WERI-Rb-1 (cell line): ENCODE results near the gene SULT1C3.

Source experiments
- DNase-seq: peaks from one replicate; pipeline ENCODE4 v3.0.0-alpha.2; 2020
- H3K27ac ChIP-seq: fragments of 250-450 bp; sonication (Bioruptor Pico); 2 replicates; pipeline ENCODE4 v1.5.1; 2020; ENCODE audit warnings: mild to moderate bottlenecking, moderate library complexity
- H3K27me3 ChIP-seq: fragments of 250-450 bp; sonication (Bioruptor Pico); 2 replicates; pipeline ENCODE4 v1.5.1; 2021; ENCODE audit warnings: mild to moderate bottlenecking, low read depth, moderate library complexity; ENCODE audit not compliant: insufficient read depth, severe bottlenecking
- H3K36me3 ChIP-seq: fragments of 250-450 bp; sonication (Bioruptor Pico); 2 replicates; pipeline ENCODE4 v1.5.1; 2020; ENCODE audit warnings: mild to moderate bottlenecking, moderate library complexity
- H3K4me3 ChIP-seq: 2 replicates; pipeline ENCODE4 v1.5.1; 2011; ENCODE audit warnings: low read depth, mild to moderate bottlenecking, control low read depth, low read length
- H3K9me3 ChIP-seq: fragments of 250-450 bp; sonication (Bioruptor Pico); 2 replicates; pipeline ENCODE4 v1.5.1; 2021; ENCODE audit warnings: mild to moderate bottlenecking, moderate library complexity; ENCODE audit not compliant: severe bottlenecking
- CTCF ChIP-seq: IDR thresholded peaks from 2 replicates; pipeline ENCODE4 v1.5.1; 2011; ENCODE audit warnings: low read depth, mild to moderate bottlenecking, control low read depth, inconsistent platforms, low read length

SULT1C3 gene

DNA sequence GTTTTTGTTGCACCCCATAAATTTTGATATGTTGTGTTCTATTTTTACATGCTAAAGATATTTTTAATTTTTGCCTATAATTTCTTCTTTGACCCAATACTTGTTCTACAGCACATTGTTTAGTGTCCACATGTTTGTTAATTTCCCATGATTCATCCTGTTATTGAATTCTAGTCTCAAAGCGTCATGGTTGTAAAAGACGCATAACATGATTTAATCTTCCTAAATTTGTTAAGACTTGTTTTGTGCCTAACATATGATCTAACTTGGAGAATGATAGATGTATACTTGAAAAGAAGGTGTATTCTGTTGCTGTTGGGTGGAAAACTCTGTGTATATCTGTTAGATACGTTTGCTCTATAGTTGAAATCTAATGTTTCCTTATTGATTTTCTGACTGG is 27.1 kb upstream of the SULT1C3 start:
- no peaks in the 10 kb centered on the region for H3K36me3 ChIP-seq
- H3K9me3 ChIP-seq: peaks cover 8% of the 10 kb centered on the region
- no peak overlapping the region for H3K27ac ChIP-seq
- peaks cover 32% of the 10 kb centered on the region for H3K27me3 ChIP-seq
- no peak overlapping the region for H3K4me3 ChIP-seq
- no peak for TF ChIP-seq CTCF
- no peak for DNase-seq

DNA sequence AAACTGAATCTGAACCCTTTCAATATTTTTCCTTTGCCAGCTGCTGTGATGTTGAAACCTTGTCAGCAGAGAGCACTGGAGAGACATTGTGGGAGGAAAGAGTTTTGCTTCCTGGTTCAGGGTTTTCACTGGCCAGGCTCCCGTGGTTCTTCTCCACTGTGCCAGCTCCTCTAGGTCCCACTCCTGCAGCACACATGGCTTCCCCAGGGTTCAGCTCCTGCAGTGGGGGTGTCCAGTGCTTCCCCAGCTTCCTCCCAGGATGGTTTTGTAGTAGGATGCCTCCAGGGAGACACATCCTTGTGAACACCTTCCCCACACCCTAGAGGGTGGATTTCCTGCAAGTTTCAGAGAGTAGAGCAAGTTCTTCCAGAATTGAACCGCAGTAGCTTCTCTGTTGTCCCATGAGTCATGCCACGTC is 24.0 kb upstream of the SULT1C3 start:
- peaks cover 39% of the 10 kb centered on the region for H3K27me3 ChIP-seq
- H3K27ac ChIP-seq: no peak overlapping the region
- DNase-seq: no peak
- H3K36me3 ChIP-seq: no peaks in the 10 kb centered on the region
- H3K9me3 ChIP-seq: no peaks in the 10 kb centered on the region
- TF ChIP-seq CTCF: no peak
- no peak overlapping the region for H3K4me3 ChIP-seq

- Histone ChIP-seq H3K27ac (no peak overlapping the region), H3K27me3 (peaks cover 51% of the 10 kb centered on the region), H3K9me3 (no peaks in the 10 kb centered on the region), H3K4me3 (no peak overlapping the region), H3K36me3 (no peaks in the 10 kb centered on the region)
- DNase-seq: no peak
- TF ChIP-seq CTCF: no peak
These were observed 22.6 kb upstream of the SULT1C3 start for GRCh38 chr2:108217211-108217610.

DNA sequence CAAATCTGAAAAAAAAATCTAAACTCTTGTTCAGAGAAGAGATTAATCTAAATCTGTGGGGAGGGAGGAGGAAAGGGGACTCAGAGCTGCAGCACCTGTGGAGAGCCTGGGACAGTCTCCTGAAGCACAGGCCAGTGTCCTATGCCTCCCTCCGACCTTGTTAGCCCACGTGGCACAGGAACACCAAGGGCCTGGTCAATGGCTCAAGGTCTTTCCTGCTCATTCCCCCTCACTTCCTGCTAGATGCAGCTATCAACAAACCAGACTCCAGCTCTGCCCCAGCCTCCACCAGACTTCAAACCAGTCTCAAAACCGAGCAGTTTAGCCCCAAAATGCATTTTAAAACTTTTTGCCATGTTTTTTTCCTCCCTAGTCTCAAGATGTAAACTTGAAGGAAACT is 20.1 kb upstream of the SULT1C3 start:
- Histone ChIP-seq H3K9me3 (no peaks in the 10 kb centered on the region), H3K27ac (no peak overlapping the region), H3K4me3 (no peak overlapping the region), H3K36me3 (no peaks in the 10 kb centered on the region), H3K27me3 (peaks cover 49% of the 10 kb centered on the region)
- TF ChIP-seq CTCF: no peak
- DNase-seq: no peak

DNA sequence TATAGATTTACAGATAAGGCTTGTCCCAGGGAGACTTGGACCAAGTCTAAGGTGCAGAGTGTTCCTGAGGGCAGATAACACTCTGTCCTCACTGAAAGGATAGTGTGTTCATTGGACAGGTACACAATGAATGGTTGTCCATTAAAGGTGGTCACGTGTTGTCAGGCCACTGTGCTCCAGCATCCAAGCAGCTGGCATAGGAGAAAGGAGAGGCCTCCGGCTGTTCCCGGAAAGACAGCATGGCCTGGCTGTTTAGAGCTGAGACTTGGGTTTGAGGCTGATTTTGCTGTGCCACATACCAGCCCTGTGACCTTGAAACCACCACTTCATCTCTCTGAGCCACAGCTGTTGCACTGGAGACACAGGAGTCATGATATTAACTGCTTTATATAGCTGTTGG is 19.6 kb upstream of the SULT1C3 start:
- peaks cover 49% of the 10 kb centered on the region for H3K27me3 ChIP-seq
- no peak overlapping the region for H3K27ac ChIP-seq
- no peaks in the 10 kb centered on the region for H3K9me3 ChIP-seq
- no peaks in the 10 kb centered on the region for H3K36me3 ChIP-seq
- TF ChIP-seq CTCF: no peak
- H3K4me3 ChIP-seq: no peak overlapping the region
- no peak for DNase-seq

DNA sequence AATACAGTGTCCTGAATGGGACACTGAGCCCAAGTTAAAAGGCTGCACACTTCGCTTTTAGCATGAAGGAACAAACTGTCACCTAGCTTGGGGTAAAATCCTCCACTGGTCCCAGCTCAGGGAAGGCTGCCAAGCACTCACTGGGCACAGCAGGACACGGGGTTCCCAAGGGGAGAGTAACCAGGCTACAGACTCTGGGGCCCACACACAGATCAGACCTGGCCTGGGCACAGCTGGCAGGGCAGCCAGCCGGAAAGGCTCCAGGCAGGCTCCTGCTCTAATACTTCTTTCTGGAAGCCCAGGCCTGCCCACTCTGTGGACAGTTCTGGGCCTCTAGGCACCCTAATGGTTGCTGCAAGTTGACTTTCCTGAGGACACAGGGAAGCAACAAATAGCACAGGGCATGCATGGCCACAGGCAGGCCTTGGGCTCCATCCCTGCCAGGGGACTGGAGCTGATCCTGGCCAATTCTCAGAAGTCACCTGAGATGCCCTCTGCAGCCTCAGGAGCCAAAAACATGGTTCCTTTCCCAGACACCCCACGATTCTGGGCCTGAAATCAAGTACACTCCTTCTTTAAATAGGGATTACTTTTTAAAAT is 18.7 kb upstream of the SULT1C3 start:
- DNase-seq: no peak
- TF ChIP-seq CTCF: no peak
- H3K36me3 ChIP-seq: no peaks in the 10 kb centered on the region
- no peaks in the 10 kb centered on the region for H3K9me3 ChIP-seq
- peaks cover 41% of the 10 kb centered on the region for H3K27me3 ChIP-seq
- no peak overlapping the region for H3K4me3 ChIP-seq
- no peak overlapping the region for H3K27ac ChIP-seq
